GM23338 (cell line): Measurements from ENCODE around the gene BDH1. TPM values are rescaled to one million over a fixed set of nuclear protein-coding genes. Genes with fewer than 3 reads are reported as not detected.

Experiments used
- ATAC-seq: fragments of 200-7000 bp; cut with Tn5 transposase; 3 replicates; pipeline ENCODE4 v1.9.1; 2020
- DNase-seq: peaks from one replicate; pipeline ENCODE4 v3.0.0-alpha.2; 2015; ENCODE audit warnings: low spot score
- H2AFZ ChIP-seq: fragments of 200-600 bp; sonication (generic); 2 replicates; pipeline ENCODE4 v1.8.0; 2016; ENCODE audit warnings: antibody characterized with exemption, mild to moderate bottlenecking, moderate library complexity
- H3F3A ChIP-seq: fragments of 200-600 bp; sonication (generic); replicated peaks from 2 replicates; pipeline ENCODE4 v1.8.0; 2017; ENCODE audit warnings: antibody characterized with exemption, mixed run types, low read depth
- H3K27ac ChIP-seq: fragments of 200-600 bp; sonication (generic); 2 replicates; pipeline ENCODE4 v1.6.1; 2016; ENCODE audit warnings: low read depth
- H3K27me3 ChIP-seq: fragments of 200-600 bp; sonication (generic); 2 replicates; pipeline ENCODE4 v1.8.0; 2016; ENCODE audit warnings: mild to moderate bottlenecking, mixed run types, moderate library complexity; ENCODE audit not compliant: insufficient read depth
- H3K36me3 ChIP-seq: fragments of 200-600 bp; sonication (generic); 2 replicates; pipeline ENCODE4 v1.8.0; 2016; ENCODE audit warnings: mild to moderate bottlenecking; ENCODE audit not compliant: insufficient read depth
- H3K4me1 ChIP-seq: fragments of 200-600 bp; sonication (generic); 2 replicates; pipeline ENCODE4 v1.8.0; 2016; ENCODE audit warnings: mild to moderate bottlenecking, moderate library complexity; ENCODE audit not compliant: insufficient read depth
- H3K4me2 ChIP-seq: fragments of 200-600 bp; sonication (generic); 2 replicates; pipeline ENCODE4 v1.7.1; 2017; ENCODE audit warnings: mixed run types
- H3K4me3 ChIP-seq: fragments of 200-600 bp; sonication (generic); 2 replicates; pipeline ENCODE4 v1.6.1; 2016; ENCODE audit warnings: mixed run types
- H3K79me2 ChIP-seq: fragments of 200-600 bp; sonication (generic); replicated peaks from 2 replicates; pipeline ENCODE4 v1.8.0; 2017; ENCODE audit warnings: mild to moderate bottlenecking; ENCODE audit not compliant: insufficient read depth
- H3K9me2 ChIP-seq: fragments of 200-600 bp; sonication (generic); 2 replicates; pipeline ENCODE4 v1.8.0; 2017; ENCODE audit not compliant: insufficient read depth
- H4K20me1 ChIP-seq: fragments of 200-600 bp; sonication (generic); replicated peaks from 2 replicates; pipeline ENCODE4 v1.8.0; 2017; ENCODE audit warnings: mild to moderate bottlenecking; ENCODE audit not compliant: insufficient read depth
- H3K27ac Mint-ChIP-seq: 2 replicates; pipeline ENCODE4 v1.8.0; 2020; ENCODE audit warnings: inconsistent platforms, mild to moderate bottlenecking, moderate library complexity, mixed read lengths
- H3K27me3 Mint-ChIP-seq: 3 replicates; pipeline ENCODE4 v1.8.0; 2022; ENCODE audit warnings: low read depth, mild to moderate bottlenecking, moderate library complexity, mixed read lengths, inconsistent platforms; ENCODE audit not compliant: insufficient read depth, poor library complexity
- H3K36me3 Mint-ChIP-seq: 3 replicates; pipeline ENCODE4 v1.8.0; 2021; ENCODE audit warnings: low read depth, mild to moderate bottlenecking, inconsistent platforms, moderate library complexity, mixed read lengths
- H3K4me1 Mint-ChIP-seq: 3 replicates; pipeline ENCODE4 v1.8.0; 2020; ENCODE audit warnings: mild to moderate bottlenecking, inconsistent platforms, mixed read lengths
- H3K4me3 Mint-ChIP-seq: 3 replicates; pipeline ENCODE4 v1.8.0; 2021; ENCODE audit warnings: moderate library complexity, mild to moderate bottlenecking, inconsistent platforms, mixed read lengths
- H3K9me3 Mint-ChIP-seq: 3 replicates; pipeline ENCODE4 v1.8.0; 2020; ENCODE audit warnings: moderate library complexity, mild to moderate bottlenecking, inconsistent platforms, mixed read lengths
- CREB1 ChIP-seq: fragments of 250-450 bp; sonication (Bioruptor Pico); IDR thresholded peaks from 2 replicates; pipeline ENCODE4 v1.5.0; 2020; ENCODE audit warnings: low read depth, mild to moderate bottlenecking, moderate library complexity
- JUNB ChIP-seq: IDR thresholded peaks from one replicate; pipeline ENCODE4 v1.6.1; 2016; ENCODE audit warnings: antibody characterized with exemption; ENCODE audit not compliant: unreplicated experiment
- NANOG ChIP-seq: IDR thresholded peaks from 2 replicates; pipeline ENCODE4 v1.6.1; 2016; ENCODE audit warnings: antibody characterized with exemption, borderline replicate concordance
- POLR2AphosphoS5 ChIP-seq: IDR thresholded peaks from 2 replicates; pipeline ENCODE4 v1.6.1; 2016; ENCODE audit warnings: antibody characterized with exemption, low read depth
- ZNF114 ChIP-seq: fragments of 250-450 bp; sonication (Bioruptor Pico); IDR thresholded peaks from 2 replicates; pipeline ENCODE4 v1.5.0; 2020; ENCODE audit warnings: mild to moderate bottlenecking, moderate library complexity
- polyA plus RNA-seq: library from polyadenylated mRNA; unstranded; fragments of >200 nt; fragmentation: Nextera tagmentation; extraction: Ambion mirVana; gene quantifications from 2 replicates; pipeline ENCODE4 v1.2.1, GENCODE V29; 2016
- total RNA-seq: library from RNA; depleted of rRNA; stranded (reverse); fragments of >200 nt; shearing (Covaris generic); gene quantifications from 2 replicates; pipeline ENCODE4 v1.2.3, GENCODE V29; 2014
- TF ChIP-seq, protein P1 (sequence below): IDR thresholded peaks from one replicate; pipeline ENCODE4 v1.6.1; 2018; ENCODE audit warnings: antibody characterized with exemption; ENCODE audit not compliant: unreplicated experiment
- TF ChIP-seq, protein P2 (sequence below): IDR thresholded peaks from 2 replicates; pipeline ENCODE4 v1.6.1; 2016; ENCODE audit warnings: antibody characterized with exemption
- TF ChIP-seq, protein P3 (sequence below), 2 experiments: fragments of 200-600 bp in 1 of 2; sonication (generic) in 1 of 2; conservative IDR thresholded peaks; 2 replicates each; pipeline versions ENCODE4 v1.5.1 to v1.6.1; 2016 to 2017; ENCODE audit warnings: antibody characterized with exemption in 2 of 2, low read depth in 2 of 2, mild to moderate bottlenecking in 2 of 2, moderate library complexity in 1 of 2

The BDH1 gene
- total and polyA plus RNA-seq, 2 experiments from 2014 or later, result 18.1 to 19.3 TPM

DNA sequence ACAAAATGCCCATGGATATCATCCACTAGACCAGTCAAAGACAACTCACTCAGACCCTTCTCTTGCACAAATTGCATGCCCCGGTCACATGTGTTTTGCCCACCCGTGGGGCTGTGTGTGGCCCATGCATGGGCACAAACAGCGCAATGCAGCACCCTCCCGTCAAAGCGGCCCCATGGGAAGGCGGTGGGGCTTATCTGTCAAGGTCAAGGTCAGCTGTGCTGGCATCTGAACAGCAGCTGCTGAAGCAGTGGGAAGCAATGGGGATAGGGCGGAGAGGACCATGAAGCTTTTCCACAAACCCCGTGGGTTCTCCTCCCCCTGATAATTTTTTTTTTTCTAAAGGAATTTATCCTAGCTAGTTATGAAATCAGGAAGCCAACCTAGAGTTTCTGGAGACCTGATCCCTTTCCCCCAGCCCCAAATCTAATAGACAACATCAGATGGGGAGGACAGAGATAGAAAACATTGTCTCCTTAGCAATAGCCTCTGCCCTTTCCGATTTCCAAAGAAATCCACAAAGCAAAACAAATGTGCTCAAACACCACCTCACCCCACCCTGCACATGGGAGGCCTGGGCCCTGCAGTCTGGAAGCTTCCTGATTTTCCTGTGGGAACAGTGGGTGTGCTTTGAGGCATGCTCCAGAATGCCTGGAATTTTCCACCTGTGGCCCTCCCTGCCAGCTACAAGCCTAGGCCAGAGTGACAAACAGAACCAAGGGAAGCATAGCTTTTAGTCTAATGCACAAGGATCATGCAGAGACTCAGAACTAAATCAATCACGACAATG is 84.4 kb downstream of the BDH1 start (continued):
- TF ChIP-seq, protein P1, sequence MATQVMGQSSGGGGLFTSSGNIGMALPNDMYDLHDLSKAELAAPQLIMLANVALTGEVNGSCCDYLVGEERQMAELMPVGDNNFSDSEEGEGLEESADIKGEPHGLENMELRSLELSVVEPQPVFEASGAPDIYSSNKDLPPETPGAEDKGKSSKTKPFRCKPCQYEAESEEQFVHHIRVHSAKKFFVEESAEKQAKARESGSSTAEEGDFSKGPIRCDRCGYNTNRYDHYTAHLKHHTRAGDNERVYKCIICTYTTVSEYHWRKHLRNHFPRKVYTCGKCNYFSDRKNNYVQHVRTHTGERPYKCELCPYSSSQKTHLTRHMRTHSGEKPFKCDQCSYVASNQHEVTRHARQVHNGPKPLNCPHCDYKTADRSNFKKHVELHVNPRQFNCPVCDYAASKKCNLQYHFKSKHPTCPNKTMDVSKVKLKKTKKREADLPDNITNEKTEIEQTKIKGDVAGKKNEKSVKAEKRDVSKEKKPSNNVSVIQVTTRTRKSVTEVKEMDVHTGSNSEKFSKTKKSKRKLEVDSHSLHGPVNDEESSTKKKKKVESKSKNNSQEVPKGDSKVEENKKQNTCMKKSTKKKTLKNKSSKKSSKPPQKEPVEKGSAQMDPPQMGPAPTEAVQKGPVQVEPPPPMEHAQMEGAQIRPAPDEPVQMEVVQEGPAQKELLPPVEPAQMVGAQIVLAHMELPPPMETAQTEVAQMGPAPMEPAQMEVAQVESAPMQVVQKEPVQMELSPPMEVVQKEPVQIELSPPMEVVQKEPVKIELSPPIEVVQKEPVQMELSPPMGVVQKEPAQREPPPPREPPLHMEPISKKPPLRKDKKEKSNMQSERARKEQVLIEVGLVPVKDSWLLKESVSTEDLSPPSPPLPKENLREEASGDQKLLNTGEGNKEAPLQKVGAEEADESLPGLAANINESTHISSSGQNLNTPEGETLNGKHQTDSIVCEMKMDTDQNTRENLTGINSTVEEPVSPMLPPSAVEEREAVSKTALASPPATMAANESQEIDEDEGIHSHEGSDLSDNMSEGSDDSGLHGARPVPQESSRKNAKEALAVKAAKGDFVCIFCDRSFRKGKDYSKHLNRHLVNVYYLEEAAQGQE, result no peak
- TF ChIP-seq ZNF114 (CRISPR knock-in tag), result no peak
- no peak for TF ChIP-seq JUNB

DNA sequence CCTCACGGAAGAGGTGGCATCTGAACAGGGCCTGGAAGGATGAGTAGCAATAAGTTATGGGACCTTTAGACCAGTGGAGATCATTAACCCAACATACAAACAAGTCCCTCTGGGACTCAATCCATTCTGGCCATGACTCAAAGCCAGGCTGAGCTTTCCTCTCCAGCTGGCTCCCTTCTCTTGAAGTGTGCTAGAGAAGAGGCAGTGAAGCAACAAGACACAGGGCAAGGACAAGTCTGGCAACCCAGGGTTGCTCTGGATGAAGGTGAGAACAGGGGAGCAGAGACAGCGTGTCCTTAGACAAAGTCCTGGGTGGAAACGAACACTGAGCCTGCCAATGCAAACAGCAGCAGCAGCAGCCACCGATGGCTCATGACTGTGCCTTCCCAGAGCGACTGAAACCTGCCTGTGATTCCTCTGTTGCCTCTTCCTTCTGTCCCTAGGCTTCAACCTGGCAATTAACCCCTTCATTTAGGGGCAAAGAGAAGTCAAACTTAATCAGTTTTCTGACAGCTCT is 86.8 kb downstream of the BDH1 start:
- Histone ChIP-seq H3K9me2 (no peaks in the 10 kb centered on the region), H3K4me2 (no peak overlapping the region), H3K27me3 (no peaks in the 10 kb centered on the region), H3K4me1 (peaks cover 28% of the 10 kb centered on the region), H3K27ac (no peak overlapping the region), H3K79me2 (no peaks in the 10 kb centered on the region), H3K36me3 (no peaks in the 10 kb centered on the region), H2AFZ (peak overlapping the region; percentile 78; the same call in 1 of the 2 replicates), H3F3A (no peaks in the 10 kb centered on the region), H3K4me3 (no peak overlapping the region), H4K20me1 (no peaks in the 10 kb centered on the region)
- ATAC-seq (no peak), DNase-seq (no peak)
- Mint-ChIP-seq H3K9me3 (no peaks in the 10 kb centered on the region), H3K4me3 (no peak overlapping the region), H3K36me3 (no peaks in the 10 kb centered on the region), H3K27ac (no peak overlapping the region), H3K27me3 (peaks cover 16% of the 10 kb centered on the region), H3K4me1 (peaks cover 53% of the 10 kb centered on the region)
- TF ChIP-seq JUNB, result no peak
- TF ChIP-seq POLR2AphosphoS5, result no peak
- TF ChIP-seq, protein P2, sequence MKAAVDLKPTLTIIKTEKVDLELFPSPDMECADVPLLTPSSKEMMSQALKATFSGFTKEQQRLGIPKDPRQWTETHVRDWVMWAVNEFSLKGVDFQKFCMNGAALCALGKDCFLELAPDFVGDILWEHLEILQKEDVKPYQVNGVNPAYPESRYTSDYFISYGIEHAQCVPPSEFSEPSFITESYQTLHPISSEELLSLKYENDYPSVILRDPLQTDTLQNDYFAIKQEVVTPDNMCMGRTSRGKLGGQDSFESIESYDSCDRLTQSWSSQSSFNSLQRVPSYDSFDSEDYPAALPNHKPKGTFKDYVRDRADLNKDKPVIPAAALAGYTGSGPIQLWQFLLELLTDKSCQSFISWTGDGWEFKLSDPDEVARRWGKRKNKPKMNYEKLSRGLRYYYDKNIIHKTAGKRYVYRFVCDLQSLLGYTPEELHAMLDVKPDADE, result no peak
- no peak for TF ChIP-seq NANOG
- no peak for TF ChIP-seq CREB1 (CRISPR knock-in tag)
- TF ChIP-seq, protein P1, result no peak
- TF ChIP-seq ZNF114 (CRISPR knock-in tag), result no peak
- TF ChIP-seq, protein P3, sequence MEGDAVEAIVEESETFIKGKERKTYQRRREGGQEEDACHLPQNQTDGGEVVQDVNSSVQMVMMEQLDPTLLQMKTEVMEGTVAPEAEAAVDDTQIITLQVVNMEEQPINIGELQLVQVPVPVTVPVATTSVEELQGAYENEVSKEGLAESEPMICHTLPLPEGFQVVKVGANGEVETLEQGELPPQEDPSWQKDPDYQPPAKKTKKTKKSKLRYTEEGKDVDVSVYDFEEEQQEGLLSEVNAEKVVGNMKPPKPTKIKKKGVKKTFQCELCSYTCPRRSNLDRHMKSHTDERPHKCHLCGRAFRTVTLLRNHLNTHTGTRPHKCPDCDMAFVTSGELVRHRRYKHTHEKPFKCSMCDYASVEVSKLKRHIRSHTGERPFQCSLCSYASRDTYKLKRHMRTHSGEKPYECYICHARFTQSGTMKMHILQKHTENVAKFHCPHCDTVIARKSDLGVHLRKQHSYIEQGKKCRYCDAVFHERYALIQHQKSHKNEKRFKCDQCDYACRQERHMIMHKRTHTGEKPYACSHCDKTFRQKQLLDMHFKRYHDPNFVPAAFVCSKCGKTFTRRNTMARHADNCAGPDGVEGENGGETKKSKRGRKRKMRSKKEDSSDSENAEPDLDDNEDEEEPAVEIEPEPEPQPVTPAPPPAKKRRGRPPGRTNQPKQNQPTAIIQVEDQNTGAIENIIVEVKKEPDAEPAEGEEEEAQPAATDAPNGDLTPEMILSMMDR (conservative IDR thresholded peaks at IDR 0.05; ENCODE audit: low read depth in 2 of 2), result no peak
